ENCODE measurements around the gene BICDL2. TPM values are rescaled to one million over a fixed set of nuclear protein-coding genes. Genes with fewer than 3 reads are reported as not detected.
A peak's percentile ranks its signal among the peaks of the same experiment; 100 is the strongest.

BICDL2 gene
- polyA plus RNA-seq, 1 of the 3 experiments (the other 2 are of a cell fraction): not detected

GRCh38 chr16:3021449-3022207, 15.1 kb downstream of the BICDL2 start (continued):
- TF ChIP-seq NFIC (IDR thresholded peaks at IDR 0.05; ENCODE audit: borderline replicate concordance): peak; percentile 91
- no peak for TF ChIP-seq FOXM1 (IDR thresholded peaks at IDR 0.05; ENCODE audit: low read depth)
- peak; percentile 64; the same call in 1 of the 2 replicates for TF ChIP-seq TEAD4 (IDR thresholded peaks at IDR 0.05; ENCODE audit: borderline replicate concordance, insufficient read depth)
- peak; percentile 68; the same call in 1 of the 2 replicates for TF ChIP-seq ZBTB33 (IDR thresholded peaks at IDR 0.05; ENCODE audit: borderline replicate concordance, low read depth)
- no peak for TF ChIP-seq RFX5 (IDR thresholded peaks at IDR 0.05; ENCODE audit: low read length)
- TF ChIP-seq REST (IDR thresholded peaks at IDR 0.05; ENCODE audit: low read depth, low read length): no peak
- TF ChIP-seq CTCF (IDR thresholded peaks at IDR 0.05): peak; percentile 46
- TF ChIP-seq CHD2 (IDR thresholded peaks at IDR 0.05; ENCODE audit: low read length, partially characterized antibody): no peak
- no peak for TF ChIP-seq NRF1 (IDR thresholded peaks at IDR 0.05; ENCODE audit: low read depth, low read length)
- no peak for TF ChIP-seq SMC3 (IDR thresholded peaks at IDR 0.05; ENCODE audit: low read depth, low read length)

Data from SK-N-SH (cell line).